Activated CD8-positive, alpha-beta memory T cell treated with anti-CD3 and anti-CD28 coated beads, Interleukin-2, amount 50 U/mL, for 48 hours (primary cell): ENCODE results near the gene CREBRF.
"Not testable (repeated sequence)": the region's sequence is repeated elsewhere in the genome, so short reads cannot be mapped to it uniquely, and the experiment has no call there.

Experiments
- DNase-seq: peaks from one replicate; pipeline ENCODE4 v3.0.0-alpha.2; 2020

The CREBRF gene

GRCh38 chr5:173093606-173094005 is 37.5 kb downstream of the CREBRF start:
- no peak for DNase-seq

- no peak for DNase-seq
Measured at GRCh38 chr5:173094012-173094661, 38.0 kb downstream of the CREBRF start.

- DNase-seq: no peak
Measured at GRCh38 chr5:173098787-173099186, 42.6 kb downstream of the CREBRF start.

- DNase-seq: no peak
Measured at GRCh38 chr5:173099461-173099860, 43.3 kb downstream of the CREBRF start.

DNA sequence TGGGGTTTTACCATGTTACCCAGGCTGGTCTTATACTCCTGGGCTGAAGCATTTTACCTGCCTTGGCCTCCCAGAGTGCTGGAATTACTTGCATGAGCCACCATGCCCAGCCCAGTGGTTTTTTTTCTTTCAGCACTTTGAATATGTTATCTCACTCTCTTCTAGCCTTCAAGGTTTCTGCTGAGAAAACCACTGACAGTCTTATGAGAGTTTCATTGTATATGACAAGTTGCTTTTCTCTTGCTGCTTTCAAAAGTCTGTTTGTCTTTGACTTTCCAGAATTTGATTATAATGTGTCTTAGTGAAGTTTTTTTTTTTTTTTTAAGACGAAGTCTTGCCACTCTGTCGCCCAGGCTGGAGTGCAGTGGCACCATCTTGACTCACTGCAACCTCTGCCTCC is 45.1 kb downstream of the CREBRF start:
- DNase-seq: no peak

DNA sequence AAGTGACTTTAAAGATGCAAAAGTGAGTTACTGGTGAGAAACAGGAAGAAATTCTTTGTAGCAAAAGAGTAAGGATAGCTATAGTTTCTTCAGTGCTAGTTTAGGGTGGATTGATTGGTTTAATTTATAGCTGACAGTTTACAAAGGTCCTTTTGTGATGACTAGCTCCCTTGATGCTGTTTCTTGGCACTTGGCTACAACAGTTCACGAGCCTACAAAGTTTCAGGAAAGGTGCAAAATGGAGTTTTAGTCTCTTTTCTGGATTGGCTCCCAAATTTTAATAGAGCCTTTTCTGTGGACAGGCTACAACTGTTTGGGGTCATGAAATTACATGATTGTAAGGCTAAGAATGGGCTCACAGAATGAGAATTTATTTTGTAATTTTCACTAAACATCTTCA is 47.3 kb downstream of the CREBRF start:
- no peak for DNase-seq

GRCh38 chr5:173108914-173109313 is 52.8 kb downstream of the CREBRF start:
- DNase-seq: no peak

DNA sequence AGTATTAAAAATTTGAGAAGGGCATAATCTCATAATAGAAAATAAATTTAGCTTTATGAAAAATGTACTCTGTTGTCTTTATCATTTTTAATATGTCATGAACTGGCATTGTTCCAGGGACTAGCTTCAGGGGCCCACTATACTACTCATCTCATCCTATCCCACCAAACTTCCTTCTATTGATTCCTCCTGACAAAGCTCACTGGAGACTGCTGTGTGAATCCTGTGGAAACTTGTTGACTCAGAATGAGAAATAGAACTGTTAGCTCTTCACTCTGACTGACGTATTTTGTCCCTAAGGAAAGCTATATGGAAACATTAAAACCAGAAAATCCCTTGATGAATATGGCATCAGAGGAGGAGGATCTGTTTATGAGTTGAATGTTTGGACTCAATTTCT is 58.4 kb downstream of the CREBRF start:
- no peak for DNase-seq

- DNase-seq: no peak
Measured at GRCh38 chr5:173119719-173120118, 63.6 kb downstream of the CREBRF start.

DNA sequence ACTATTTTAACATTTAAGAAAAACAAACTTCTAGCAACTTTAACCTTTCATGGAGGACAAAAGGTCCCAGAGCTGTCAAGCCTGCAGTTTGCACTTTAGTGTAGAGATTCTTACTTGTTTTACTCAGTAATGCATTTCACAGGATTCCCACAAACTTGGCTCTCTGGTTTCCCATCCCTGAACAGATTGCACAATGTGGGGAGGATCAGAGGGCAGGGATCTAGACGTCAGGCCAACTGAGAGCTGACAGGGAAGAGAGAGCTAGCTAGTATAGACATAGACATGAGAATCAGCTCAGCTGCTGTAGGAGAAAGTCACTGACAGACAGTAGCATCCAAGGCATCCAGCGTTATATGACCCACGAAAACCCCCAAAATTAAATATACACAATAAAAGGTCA is 67.3 kb downstream of the CREBRF start:
- no peak for DNase-seq

GRCh38 chr5:173132166-173132565 is 76.0 kb downstream of the CREBRF start:
- DNase-seq: not testable (repeated sequence)

DNA sequence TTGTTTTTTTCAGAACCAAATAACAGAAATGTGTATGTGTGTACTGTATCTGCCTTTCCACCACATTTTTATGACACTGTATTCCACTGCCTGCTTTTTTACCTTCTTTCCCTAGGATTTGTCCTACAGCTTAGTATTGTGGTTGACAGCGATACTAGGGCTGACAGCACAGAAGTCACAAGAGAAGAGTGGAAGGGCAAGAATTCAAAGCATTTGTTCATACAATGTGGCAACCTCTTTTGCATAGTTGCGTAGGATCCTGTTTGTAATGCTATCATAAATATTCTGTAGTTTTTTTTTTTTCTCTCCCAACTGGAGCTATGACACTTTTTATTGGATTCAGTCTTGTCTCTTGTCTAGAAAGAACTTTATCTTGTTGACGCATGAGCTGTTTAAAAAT is 82.6 kb downstream of the CREBRF start:
- no peak for DNase-seq

- DNase-seq: no peak
Measured at GRCh38 chr5:173139631-173140030, 83.5 kb downstream of the CREBRF start.

DNA sequence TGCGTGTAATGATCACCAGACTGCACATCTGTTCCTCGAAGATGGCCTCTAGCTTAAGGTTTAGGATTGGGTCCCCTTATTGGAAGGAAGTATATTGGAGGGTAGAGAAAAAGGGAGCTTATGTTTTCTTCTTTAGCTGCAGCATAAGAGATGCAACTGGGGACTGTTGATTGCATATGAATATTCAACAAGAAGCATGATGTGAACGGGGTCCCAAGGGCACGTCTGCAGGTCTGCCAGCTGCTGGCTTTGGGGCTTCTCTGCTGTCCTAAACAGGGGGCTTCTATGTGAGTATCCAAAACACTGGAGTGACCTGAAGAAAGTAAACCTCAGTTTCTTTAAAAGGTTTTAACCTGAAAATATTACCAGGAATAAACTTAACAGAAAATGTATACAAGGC is 84.6 kb downstream of the CREBRF start:
- DNase-seq: no peak

DNA sequence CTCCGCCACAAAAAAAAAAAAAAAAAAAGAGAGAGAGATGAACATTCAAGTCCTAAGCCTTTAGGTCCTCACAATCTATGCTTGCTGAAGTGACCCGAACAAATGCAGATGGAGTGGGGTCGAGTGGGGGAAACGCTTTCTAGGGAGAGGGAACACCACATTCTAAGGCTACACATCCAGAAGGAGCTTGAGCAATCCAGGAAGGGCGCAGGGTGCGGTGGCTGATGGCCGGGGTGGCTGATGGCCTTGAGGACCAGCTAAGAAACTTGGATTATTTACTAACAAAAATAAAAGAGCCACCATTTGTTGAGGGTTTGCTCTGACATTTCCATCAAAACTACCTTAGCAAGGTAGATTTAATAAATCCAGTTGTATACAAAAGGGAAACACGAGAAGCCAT is 87.4 kb downstream of the CREBRF start:
- DNase-seq: no peak

DNA sequence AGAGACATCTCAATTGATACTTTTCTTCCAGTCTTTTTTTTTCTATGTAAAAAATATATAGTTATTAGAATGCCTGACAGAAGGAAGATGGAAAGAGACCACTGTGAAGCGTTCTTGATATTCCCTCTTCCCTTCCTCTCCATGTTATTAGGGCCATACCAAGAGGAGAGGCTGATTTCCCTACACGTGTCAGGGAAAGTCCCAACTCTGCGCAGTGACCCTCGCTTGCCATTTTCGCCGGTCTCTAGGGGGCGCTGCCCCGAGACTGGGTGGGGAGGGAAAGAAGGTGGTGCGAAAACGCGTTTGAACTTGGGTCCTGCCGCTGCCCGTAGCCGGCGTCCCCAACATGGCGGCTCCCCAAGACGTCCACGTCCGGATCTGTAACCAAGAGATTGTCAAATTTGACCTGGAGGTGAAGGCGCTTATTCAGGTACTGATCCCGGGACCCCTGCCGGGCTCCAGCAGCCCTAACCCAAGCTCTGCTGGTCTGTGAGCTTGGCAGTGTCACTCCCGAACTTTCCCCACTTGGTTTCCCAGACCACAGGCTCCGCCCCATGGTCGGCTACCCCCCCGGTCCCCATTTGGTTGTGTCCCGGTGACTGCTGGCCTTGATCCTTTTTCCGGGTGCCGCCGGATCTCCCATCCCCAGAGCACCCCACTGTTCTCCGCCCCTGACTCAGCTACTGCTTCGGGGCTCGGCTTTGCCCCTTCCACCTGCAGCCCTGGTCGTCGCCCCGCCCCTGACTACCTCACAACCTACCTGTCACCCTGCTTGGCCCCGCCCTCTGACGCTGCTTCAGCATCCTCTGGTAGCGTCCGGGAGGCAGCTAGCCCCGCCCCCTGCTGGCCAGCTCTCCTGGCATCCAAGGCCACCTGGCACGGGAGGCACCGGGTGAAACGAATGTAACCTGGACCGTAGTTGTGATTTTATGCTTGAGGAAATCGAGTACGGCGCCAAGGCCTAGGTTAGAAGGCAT is 88.3 kb downstream of the CREBRF start, which contains the start of gene BNIP1:
Gene BNIP1, plus strand, starts transcription at position 332 of the 977 bp plus-strand sequence. Its CDS starts 15 bp downstream, at position 347.
- DNase-seq: peak; percentile 99

- no peak for DNase-seq
Measured at GRCh38 chr5:173148354-173148753, 92.2 kb downstream of the CREBRF start.

DNA sequence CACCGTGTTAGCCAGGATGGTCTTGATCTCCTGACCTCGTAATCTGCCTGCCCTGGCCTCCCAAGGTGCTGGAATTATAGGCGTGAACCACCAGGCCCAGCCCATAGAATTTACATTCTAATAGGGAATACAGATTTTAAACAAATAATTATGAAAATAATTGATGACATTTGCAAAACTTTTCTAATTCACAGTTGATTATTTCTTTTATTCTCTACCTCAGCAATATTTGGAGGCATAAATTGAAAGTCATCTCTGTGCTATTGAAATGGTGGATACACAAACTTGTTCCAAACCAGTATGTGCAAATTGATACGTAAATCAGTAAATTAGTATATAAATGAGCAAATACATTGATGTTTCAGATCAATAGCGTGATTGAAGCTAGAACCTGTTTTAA is 96.4 kb downstream of the CREBRF start:
- no peak for DNase-seq

DNA sequence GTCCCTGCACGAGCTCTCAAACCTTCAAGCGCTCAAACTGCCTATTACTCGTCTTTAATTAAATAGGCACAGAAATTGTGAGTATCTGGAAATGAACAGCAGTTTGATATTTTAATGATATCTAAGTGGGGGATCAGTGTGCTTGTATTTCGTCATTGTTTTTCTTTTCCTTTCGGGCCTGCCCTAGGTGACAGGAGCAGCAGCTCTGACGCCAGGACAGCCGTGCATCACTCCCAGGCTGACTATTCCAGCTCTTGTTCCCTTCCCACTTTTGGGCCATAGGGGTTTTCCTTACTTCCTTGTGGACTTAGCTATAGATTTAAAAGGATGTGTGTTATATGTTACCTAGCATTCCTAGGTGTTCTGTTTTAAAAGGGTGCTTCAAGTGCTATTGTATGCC is 97.7 kb downstream of the CREBRF start:
- no peak for DNase-seq

GRCh38 chr5:173154619-173155018 is 98.5 kb downstream of the CREBRF start:
- DNase-seq: not testable (repeated sequence)

DNA sequence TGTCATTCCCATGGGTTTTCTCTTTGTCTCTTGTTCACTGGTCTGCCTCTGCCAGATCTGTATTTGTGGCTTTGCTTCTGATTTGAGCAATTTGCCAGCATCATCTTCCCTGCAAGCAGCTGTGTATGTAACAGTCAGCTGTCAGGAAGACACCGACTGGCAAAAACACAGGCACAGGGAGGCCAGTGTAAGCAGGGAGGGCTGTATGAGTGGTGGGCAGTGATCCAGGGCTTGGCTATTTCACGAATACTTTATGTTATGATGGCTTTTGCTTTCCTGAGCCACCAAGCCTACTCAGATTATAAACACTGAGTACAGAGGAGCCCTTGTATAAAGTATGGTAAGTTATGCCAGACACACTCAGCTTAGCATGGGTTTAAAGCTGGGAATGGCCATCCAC is 99.8 kb downstream of the CREBRF start:
- no peak for DNase-seq

DNA sequence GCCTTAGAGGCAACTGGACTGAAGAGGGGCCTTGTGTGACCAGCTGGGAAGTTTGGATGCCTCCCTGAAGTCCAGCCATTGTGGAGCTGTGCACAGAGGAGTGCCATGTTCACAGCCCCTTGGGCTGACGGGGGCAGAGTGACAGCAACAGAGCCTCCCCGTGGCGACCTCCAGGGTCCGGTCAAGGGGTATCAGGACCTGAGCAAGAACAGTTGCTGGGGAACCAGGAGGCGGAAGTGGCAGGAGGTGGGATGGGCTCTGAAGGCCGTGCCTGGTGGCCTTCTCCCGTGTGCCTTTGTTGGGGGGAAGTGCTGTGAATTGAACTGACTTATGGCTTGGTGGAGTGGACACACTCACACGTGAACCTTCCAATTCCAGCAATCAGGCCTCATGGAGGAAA is 102.2 kb downstream of the CREBRF start:
- no peak for DNase-seq

GRCh38 chr5:173159256-173159655 is 103.1 kb downstream of the CREBRF start:
- no peak for DNase-seq

DNA sequence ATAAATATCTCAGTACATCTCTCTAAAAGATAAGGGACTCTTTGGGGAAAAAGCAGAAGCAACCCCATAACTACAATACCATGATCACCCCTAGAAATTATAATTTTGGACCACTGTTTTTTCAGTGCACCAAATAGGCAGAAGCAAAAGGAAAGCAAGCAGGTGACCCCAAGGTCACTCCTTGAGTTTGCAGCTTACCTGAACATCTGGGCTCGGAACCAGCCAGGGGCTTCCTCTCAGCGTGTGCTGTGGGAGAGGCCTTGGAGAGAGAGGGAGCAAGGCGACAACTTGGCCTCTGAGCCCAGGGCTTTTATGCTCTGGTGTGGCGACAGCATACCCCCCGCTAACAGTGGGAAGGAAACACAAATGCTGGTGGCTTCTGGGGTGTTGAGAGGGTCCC is 105.0 kb downstream of the CREBRF start:
- no peak for DNase-seq
